ENCODE data around the gene ZSWIM1. TPM values are rescaled to one million over a fixed set of nuclear protein-coding genes. Genes with fewer than 3 reads are reported as not detected.

Gene ZSWIM1
- total RNA-seq, 1 experiment from 2014 or later, result 13.2 TPM

- H3K27ac ChIP-seq (ENCODE audit: low read depth, low read length, poor library complexity, severe bottlenecking), result no peak overlapping the region
- no peak for TF ChIP-seq EZH2 (IDR thresholded peaks at IDR 0.05; ENCODE audit: borderline replicate concordance, low read depth, low read length, poor library complexity, severe bottlenecking)
- no peak for TF ChIP-seq CTCF (conservative IDR thresholded peaks at IDR 0.05; ENCODE audit: low read depth, low read length)
- no peaks in the 10 kb centered on the region for H3K36me3 ChIP-seq (ENCODE audit: insufficient read depth, low read length, poor library complexity, severe bottlenecking)
- no peaks in the 10 kb centered on the region for H3K27me3 ChIP-seq (replicated peaks; ENCODE audit: insufficient read depth, low read depth, low read length, poor library complexity)
- CTCF ChIA-PET, result no interaction called here
- intact Hi-C loops (cut with micrococcal nuclease; ENCODE audit: unreplicated experiment), result no loop called here
- POLR2A ChIA-PET (ENCODE audit: low non-redundant PET), result no interaction called here
- no peaks in the 10 kb centered on the region for H3K9me3 ChIP-seq (ENCODE audit: low read depth, low read length, poor library complexity, severe bottlenecking)
- no peak overlapping the region for H3K4me3 ChIP-seq (ENCODE audit: low read depth, low read length, poor library complexity, severe bottlenecking)
- no peaks in the 10 kb centered on the region for H3K4me1 ChIP-seq (ENCODE audit: insufficient read depth, low read length, poor library complexity, severe bottlenecking)
- no TSS peak for BruUV-seq (replicated peaks)
- DNase-seq (ENCODE audit: low spot score), result no peak
Observed at GRCh38 chr20:45874576-45874975, 6.5 kb upstream of the ZSWIM1 start.

GRCh38 chr20:45878076-45878761 is 2.8 kb upstream of the ZSWIM1 start:
- no peaks in the 10 kb centered on the region for H3K9me3 ChIP-seq (ENCODE audit: low read depth, low read length, poor library complexity, severe bottlenecking)
- H3K27ac ChIP-seq (ENCODE audit: low read depth, low read length, poor library complexity, severe bottlenecking), result no peak overlapping the region
- no peak for DNase-seq (ENCODE audit: low spot score)
- H3K36me3 ChIP-seq (ENCODE audit: insufficient read depth, low read length, poor library complexity, severe bottlenecking), result peaks cover 12% of the 10 kb centered on the region
- intact Hi-C loops (cut with micrococcal nuclease; ENCODE audit: unreplicated experiment), result no loop called here
- no peaks in the 10 kb centered on the region for H3K4me1 ChIP-seq (ENCODE audit: insufficient read depth, low read length, poor library complexity, severe bottlenecking)
- ChIA-PET CTCF (no interaction called here), POLR2A (ENCODE audit: low non-redundant PET) (no interaction called here)
- H3K4me3 ChIP-seq (ENCODE audit: low read depth, low read length, poor library complexity, severe bottlenecking), result no peak overlapping the region
- BruUV-seq (replicated peaks), result no TSS peak
- H3K27me3 ChIP-seq (replicated peaks; ENCODE audit: insufficient read depth, low read depth, low read length, poor library complexity), result no peaks in the 10 kb centered on the region
- TF ChIP-seq CTCF (conservative IDR thresholded peaks at IDR 0.05; ENCODE audit: low read depth, low read length), result no peak
- TF ChIP-seq EZH2 (IDR thresholded peaks at IDR 0.05; ENCODE audit: borderline replicate concordance, low read depth, low read length, poor library complexity, severe bottlenecking), result no peak

GRCh38 chr20:45882469-45883099 is 1.6 kb downstream of the ZSWIM1 start:
- Histone ChIP-seq H3K27me3 (replicated peaks; ENCODE audit: insufficient read depth, low read depth, low read length, poor library complexity) (no peaks in the 10 kb centered on the region), H3K4me1 (ENCODE audit: insufficient read depth, low read length, poor library complexity, severe bottlenecking) (no peaks in the 10 kb centered on the region), H3K36me3 (ENCODE audit: insufficient read depth, low read length, poor library complexity, severe bottlenecking) (peaks cover 21% of the 10 kb centered on the region), H3K9me3 (ENCODE audit: low read depth, low read length, poor library complexity, severe bottlenecking) (no peaks in the 10 kb centered on the region), H3K27ac (ENCODE audit: low read depth, low read length, poor library complexity, severe bottlenecking) (no peak overlapping the region), H3K4me3 (ENCODE audit: low read depth, low read length, poor library complexity, severe bottlenecking) (no peak overlapping the region)
- intact Hi-C loops (cut with micrococcal nuclease; ENCODE audit: unreplicated experiment), result no loop called here
- POLR2A ChIA-PET (ENCODE audit: low non-redundant PET), result no interaction called here
- no peak for DNase-seq (ENCODE audit: low spot score)
- CTCF ChIA-PET, result no interaction called here
- no peak for TF ChIP-seq CTCF (conservative IDR thresholded peaks at IDR 0.05; ENCODE audit: low read depth, low read length)
- no peak for TF ChIP-seq EZH2 (IDR thresholded peaks at IDR 0.05; ENCODE audit: borderline replicate concordance, low read depth, low read length, poor library complexity, severe bottlenecking)
- BruUV-seq (replicated peaks), result no TSS peak

Measured in A673 (cell line).